GM23248 (cell line): ENCODE measurements around the gene G0S2.

Experiments
- EZH2 ChIP-seq: fragments of 200-600 bp; sonication (generic); IDR thresholded peaks from 2 replicates; pipeline ENCODE4 v1.6.1; 2018; ENCODE audit warnings: antibody characterized with exemption, mild to moderate bottlenecking; ENCODE audit not compliant: insufficient read depth, poor library complexity, severe bottlenecking
- EZH2phosphoT487 ChIP-seq: fragments of 200-600 bp; sonication (generic); IDR thresholded peaks from 2 replicates; pipeline ENCODE4 v1.6.1; 2018; ENCODE audit warnings: antibody characterized with exemption, moderate library complexity, mild to moderate bottlenecking, low read depth; ENCODE audit not compliant: insufficient read depth

GRCh38 chr1:209673631-209674417 is 1.4 kb upstream of the G0S2 start:
- TF ChIP-seq EZH2phosphoT487, result no peak
- no peak for TF ChIP-seq EZH2
